A673 (cell line): ENCODE data around the gene SYT17.

Experiments used
- EZH2 ChIP-seq: fragments of 200-600 bp; sonication (generic); IDR thresholded peaks from 2 replicates; pipeline ENCODE4 v1.6.1; 2017; ENCODE audit warnings: borderline replicate concordance, low read depth, mild to moderate bottlenecking, mixed read lengths, antibody characterized with exemption, low read length; ENCODE audit not compliant: poor library complexity, severe bottlenecking
- TF ChIP-seq, protein P1 (sequence below): fragments of 300-800, 200-600 bp; sonication (generic); conservative IDR thresholded peaks from 2 replicates; pipeline ENCODE4 v1.5.1; 2017; ENCODE audit warnings: low read depth, mild to moderate bottlenecking, antibody characterized with exemption, low read length, moderate library complexity, mixed read lengths

GRCh38 chr16:19294156-19294649, 126.2 kb downstream of the SYT17 start:
- TF ChIP-seq EZH2, result no peak
- TF ChIP-seq, protein P1, sequence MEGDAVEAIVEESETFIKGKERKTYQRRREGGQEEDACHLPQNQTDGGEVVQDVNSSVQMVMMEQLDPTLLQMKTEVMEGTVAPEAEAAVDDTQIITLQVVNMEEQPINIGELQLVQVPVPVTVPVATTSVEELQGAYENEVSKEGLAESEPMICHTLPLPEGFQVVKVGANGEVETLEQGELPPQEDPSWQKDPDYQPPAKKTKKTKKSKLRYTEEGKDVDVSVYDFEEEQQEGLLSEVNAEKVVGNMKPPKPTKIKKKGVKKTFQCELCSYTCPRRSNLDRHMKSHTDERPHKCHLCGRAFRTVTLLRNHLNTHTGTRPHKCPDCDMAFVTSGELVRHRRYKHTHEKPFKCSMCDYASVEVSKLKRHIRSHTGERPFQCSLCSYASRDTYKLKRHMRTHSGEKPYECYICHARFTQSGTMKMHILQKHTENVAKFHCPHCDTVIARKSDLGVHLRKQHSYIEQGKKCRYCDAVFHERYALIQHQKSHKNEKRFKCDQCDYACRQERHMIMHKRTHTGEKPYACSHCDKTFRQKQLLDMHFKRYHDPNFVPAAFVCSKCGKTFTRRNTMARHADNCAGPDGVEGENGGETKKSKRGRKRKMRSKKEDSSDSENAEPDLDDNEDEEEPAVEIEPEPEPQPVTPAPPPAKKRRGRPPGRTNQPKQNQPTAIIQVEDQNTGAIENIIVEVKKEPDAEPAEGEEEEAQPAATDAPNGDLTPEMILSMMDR, result no peak
